Left ventricle myocardium superior (tissue), 1 donor: Measurements from ENCODE around the gene ATXN10. TPM values are rescaled to one million over a fixed set of nuclear protein-coding genes. Genes with fewer than 3 reads are reported as not detected.

Experiments used
- ATAC-seq: fragments of 200-7000 bp; cut with Tn5 transposase; one replicate; pipeline ENCODE4 v1.9.1; 2020; ENCODE audit warnings: mild to moderate bottlenecking, moderate library complexity
- DNase-seq: peaks from one replicate; pipeline ENCODE4 v3.0.0-alpha.2; 2020
- intact Hi-C: fragments of 100-400 bp; cut with micrococcal nuclease; formaldehyde crosslinking; loops from one replicate; pipeline ENCODE4 v1.11.0; 2022
- microRNA-seq: library from miRNA; unstranded; fragments of <30 nt; microRNA quantifications from one replicate; pipeline ENCODE4 v1.2.0, GENCODE V29; 2020; ENCODE audit warnings: borderline number of aligned reads
- total RNA-seq: library from RNA; stranded (reverse); fragmentation: NEBNext Ultra II Directional; extraction: Animal tissue kit (Norgen Biotek cat#: 25700); gene quantifications from one replicate; pipeline ENCODE4 v1.2.1, GENCODE V29; 2021
- donor health status: DM: no; HTN: yes; CAD: no; lungs with severe emphysema.

The ATXN10 gene
- total RNA-seq, 1 donor from 2014 or later, result 142 TPM

DNA sequence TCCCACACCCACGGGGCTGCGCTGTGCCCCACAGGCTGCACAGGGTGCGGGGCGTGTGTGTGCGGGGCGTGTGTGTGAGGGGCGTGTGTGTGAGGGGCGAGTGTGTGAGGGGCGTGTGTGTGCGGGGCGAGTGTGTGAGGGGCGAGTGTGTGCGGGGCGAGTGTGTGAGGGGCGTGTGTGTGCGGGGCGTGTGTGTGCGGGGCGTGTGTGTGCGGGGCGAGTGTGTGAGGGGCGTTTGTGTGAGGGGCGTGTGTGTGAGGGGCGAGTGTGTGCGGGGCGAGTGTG, 218.7 kb downstream of the ATXN10 start:
- DNase-seq (peak; percentile 15), ATAC-seq (no peak)
- intact Hi-C loops, result no loop called here

- no peak for ATAC-seq
- intact Hi-C loops, result no loop called here
- DNase-seq, result peak; percentile 29
Observed at GRCh38 chr22:45891021-45891421, 219.4 kb downstream of the ATXN10 start.

DNA sequence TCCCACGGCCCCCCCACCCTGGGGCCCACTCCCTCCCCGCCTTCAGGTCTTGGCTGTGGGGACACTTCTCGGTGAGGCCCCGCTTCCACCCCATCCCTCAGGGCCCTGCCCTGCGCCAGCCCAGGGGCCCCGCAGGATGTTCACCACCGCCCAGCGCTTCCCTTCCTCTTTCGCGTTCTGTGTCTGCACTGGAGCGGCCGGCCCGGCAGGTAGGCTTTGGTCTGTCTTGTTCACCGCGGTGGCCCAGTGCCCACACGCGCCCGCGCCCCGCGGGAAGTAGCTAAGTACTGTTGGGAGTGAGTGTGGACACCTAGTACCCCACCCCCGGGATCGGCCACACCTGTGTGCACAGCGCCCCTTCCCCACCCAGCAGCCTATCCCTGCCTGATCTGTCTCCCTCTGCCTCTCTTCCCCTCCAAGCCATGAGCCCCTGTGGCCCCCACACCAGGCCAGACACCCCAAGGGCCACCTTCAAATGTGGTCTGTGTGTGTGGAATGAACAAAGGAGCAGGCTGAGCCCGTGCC, 219.9 kb downstream of the ATXN10 start:
- intact Hi-C loops, result no loop called here
- ATAC-seq, result no peak
- peak; percentile 20 for DNase-seq

DNA sequence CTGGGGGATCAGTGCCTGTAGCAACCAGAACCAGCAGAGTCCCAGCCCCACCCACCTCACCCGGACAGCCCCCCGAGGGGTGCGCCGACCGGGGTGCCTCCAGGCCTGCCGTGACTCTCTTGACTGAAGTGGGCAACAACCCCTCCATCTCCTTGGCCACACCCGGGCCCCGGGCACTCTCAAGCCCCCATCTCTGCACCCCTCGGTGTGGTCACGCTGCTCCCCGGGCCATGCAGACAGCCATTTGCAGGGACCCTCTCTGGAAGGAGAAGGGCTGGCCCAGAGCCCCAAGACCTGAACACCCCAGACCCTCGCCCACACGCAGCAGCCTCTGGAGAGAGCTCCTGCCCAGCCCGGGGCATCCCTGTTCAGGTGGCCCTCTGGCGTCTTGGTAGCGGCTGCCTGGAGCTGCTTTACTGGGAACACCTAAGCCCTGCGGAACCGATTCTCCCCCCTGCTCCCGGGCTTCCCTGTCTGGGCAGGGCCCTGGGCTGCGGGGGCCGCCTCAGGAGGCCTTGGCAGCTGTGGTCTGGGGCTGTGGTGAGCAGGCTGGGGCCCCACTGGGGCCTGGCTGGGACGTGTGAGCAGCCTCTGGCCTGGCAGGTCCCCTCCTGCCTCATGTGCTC, 220.5 kb downstream of the ATXN10 start:
- peak; percentile 18 for DNase-seq
- ATAC-seq, result no peak
- intact Hi-C loops, result no loop called here

DNA sequence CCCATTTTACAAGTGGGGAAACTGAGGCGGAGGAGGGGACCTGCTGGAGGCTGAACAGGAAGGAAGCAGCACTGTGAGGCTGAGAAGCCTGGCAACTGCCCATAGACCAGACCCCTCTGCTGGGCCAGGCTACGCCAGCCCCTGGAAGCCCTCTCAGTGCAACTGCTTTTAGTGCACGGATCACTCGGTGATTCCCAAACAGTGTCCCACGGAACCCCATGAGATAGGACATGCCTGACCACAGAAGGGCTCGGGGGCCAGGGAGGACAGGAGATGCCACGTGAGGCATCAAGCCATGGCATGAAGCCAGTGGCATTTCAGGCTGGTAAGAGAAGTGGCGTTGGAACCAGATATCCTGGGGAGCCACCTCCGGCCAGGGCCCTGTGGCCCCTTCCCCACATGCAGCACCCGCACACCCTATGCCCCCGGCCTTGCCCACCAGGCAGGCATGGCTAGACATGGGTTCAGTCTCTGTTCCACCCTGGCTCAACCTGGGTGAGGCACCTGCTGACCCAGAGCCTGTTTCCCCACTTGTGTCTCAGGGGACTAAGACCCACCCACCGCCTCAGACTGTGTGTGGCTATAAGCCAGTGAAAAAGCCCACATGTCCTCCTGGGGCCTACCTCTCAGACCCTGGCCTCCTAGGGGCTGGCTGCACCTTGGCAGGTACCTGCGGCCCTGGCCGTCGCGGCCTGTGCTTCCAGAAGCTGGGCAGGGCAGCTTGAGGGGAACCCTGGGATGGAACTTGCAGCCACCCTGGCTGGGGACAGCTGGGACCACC, 221.2 kb downstream of the ATXN10 start:
- intact Hi-C loops, result no loop called here
- DNase-seq (peak; percentile 24), ATAC-seq (no peak)

- no peak for DNase-seq
- intact Hi-C loops, result no loop called here
- no peak for ATAC-seq
Observed at GRCh38 chr22:45893516-45893915, 221.9 kb downstream of the ATXN10 start.

Small RNAs within 50 kb of the gene (microRNA-seq; reads per million reads assigned to microRNA genes)
- gene MIR4762, result not detected

Other genes starting within 250 kb of the ATXN10 start
- gene FBLN1, start 169.0 kb upstream of the ATXN10 start, total RNA-seq, result 93.3 TPM